ENCODE results near the gene ADAMTS14.

DNA sequence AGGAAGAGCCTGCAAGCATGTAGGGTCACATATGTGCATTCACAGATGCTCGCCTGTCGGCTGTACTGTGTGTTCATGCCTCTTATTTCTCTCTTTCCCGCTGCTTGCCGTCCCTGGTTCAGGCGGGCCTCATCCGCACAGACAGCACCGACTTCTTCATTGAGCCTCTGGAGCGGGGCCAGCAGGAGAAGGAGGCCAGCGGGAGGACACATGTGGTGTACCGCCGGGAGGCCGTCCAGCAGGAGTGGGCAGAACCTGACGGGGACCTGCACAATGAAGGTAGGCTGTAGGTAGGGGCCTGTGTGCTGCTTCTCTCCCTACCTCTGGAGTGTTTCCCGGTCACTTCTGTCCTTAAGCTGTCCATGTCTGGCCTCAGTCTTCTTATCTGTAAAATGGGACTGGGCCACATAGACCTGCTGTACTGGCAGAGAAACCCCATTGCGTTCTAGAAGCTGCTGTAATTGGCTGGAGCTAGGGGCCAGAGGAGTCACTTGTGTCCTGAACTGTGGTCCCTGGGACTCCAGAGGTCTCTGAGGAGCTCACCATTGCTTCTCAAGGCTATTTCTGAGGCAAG, 30.0 kb downstream of the ADAMTS14 start:
- TF ChIP-seq EZH2 (IDR thresholded peaks at IDR 0.05; ENCODE audit: low read depth) (no peak), CTCF (conservative IDR thresholded peaks at IDR 0.05) (no peak)
